Esophagus squamous epithelium (tissue), 5 donors: Measurements from ENCODE around the gene TAPBPL. TPM values are rescaled to one million over a fixed set of nuclear protein-coding genes. Genes with fewer than 3 reads are reported as not detected.
"Not testable (repeated sequence)": the region's sequence is repeated elsewhere in the genome, so short reads cannot be mapped to it uniquely, and the experiment has no call there.

ENCODE experiments used
- DNase-seq: peaks from one replicate; lab custom pipeline; 2025; lab: John Stamatoyannopoulos, UW
- H3K27ac ChIP-seq, 4 donors: fragments of 200-600 bp; sonication (generic); one replicate each; pipeline ENCODE4 v1.5.1; 2016 to 2019; ENCODE audit warnings: mild to moderate bottlenecking in 1 of 4
- H3K27me3 ChIP-seq, 4 donors: fragments of 200-600 bp; sonication (generic); 1 replicate in 3 of 4; 2 replicates in 1 of 4; pipeline versions ENCODE4 v1.5.1 to v1.6.0; 2017 to 2021; ENCODE audit warnings: antibody characterized with exemption in 1 of 4
- H3K36me3 ChIP-seq, 3 donors: fragments of 200-600 bp; sonication (generic); one replicate each; pipeline ENCODE4 v1.5.1; 2016 to 2019
- H3K4me1 ChIP-seq, 3 donors: fragments of 200-600 bp; sonication (generic); one replicate each; pipeline ENCODE4 v1.5.1; 2017 to 2019
- H3K4me3 ChIP-seq, 4 donors: fragments of 200-600 bp; sonication (generic); 1 replicate in 3 of 4; 2 replicates in 1 of 4; pipeline ENCODE4 v1.5.1; 2016 to 2019; ENCODE audit warnings: mild to moderate bottlenecking in 2 of 4, moderate library complexity in 1 of 4
- H3K9me3 ChIP-seq, 3 donors: fragments of 200-600 bp; sonication (generic); one replicate each; pipeline ENCODE4 v1.5.1; 2016 to 2019
- CTCF ChIP-seq, 6 experiments: fragments of 450-650 bp in 4 of 6; fragments of 200-600 bp in 2 of 6; sonication (generic) in 2 of 6; IDR thresholded peaks; one replicate each; pipeline ENCODE4 v1.5.1; 2016 to 2019; ENCODE audit warnings: antibody characterized with exemption in 6 of 6, mild to moderate bottlenecking in 4 of 6, moderate library complexity in 4 of 6
- POLR2A ChIP-seq, 4 donors: fragments of 450-650 bp; IDR thresholded peaks; one replicate each; pipeline ENCODE4 v1.6.1; 2017; ENCODE audit warnings: antibody characterized with exemption in 4 of 4, mild to moderate bottlenecking in 4 of 4, moderate library complexity in 3 of 4
- WGBS, 2 donors: methylation state at CpG; one replicate each; pipeline ENCODE4 v1.1.5; 2018; 5-methylcytosine and 5-hydroxymethylcytosine counted together
- intact Hi-C: fragments of 100-400 bp; cut with DNase I; formaldehyde crosslinking; loops from one replicate; pipeline ENCODE4 v1.15.0; 2022
- total RNA-seq, 4 donors: library from RNA; depleted of rRNA; stranded (reverse); fragments of >200 nt; gene quantifications; one replicate each; pipeline ENCODE4 v1.1.0, GENCODE V29; 2016
- donor health status: DM: yes; HTN: yes; CAD: no.

Gene TAPBPL
- total RNA-seq, 4 donors from 2014 or later, result 7.7 to 25.6 (median 18.2) TPM

DNA sequence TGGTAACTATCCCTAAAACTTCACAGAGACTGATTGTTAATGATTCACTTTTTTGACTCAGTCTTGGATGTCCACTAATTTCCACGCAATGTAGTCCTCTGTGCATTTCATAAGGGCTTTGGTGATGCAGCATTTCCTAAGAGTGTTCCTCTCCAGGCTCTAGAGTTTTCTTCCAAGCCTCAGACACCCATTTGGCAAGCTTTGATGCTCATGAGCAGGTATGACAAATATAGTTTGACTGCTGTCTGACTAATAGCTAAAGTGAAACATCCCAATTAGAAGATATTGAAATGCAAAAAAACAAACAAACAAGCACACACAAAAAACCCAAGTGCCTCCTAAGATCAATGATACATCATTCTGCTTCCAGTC is 20.1 kb downstream of the TAPBPL start:
- 47 to 53% methylated on average over 1 of the region's 1 CpG for WGBS, 2 donors
- H3K4me1 ChIP-seq, result peaks cover 6 to 48% (median 23%) of the 10 kb centered on the region in 3 donors
- DNase-seq, result no peak
- intact Hi-C loops, result loop anchor here (10.0 kb wide), 1 partner anchor 63 kb away; the partner anchor contains the start of gene GAPDH
- no peaks in the 10 kb centered on the region for H3K27me3 ChIP-seq
- no peak overlapping the region for H3K4me3 ChIP-seq
- no peaks in the 10 kb centered on the region for H3K36me3 ChIP-seq
- no peak overlapping the region for H3K27ac ChIP-seq
- TF ChIP-seq POLR2A (IDR thresholded peaks at IDR 0.05) (no peak), CTCF (IDR thresholded peaks at IDR 0.05) (no peak)
- H3K9me3 ChIP-seq, result no peaks in the 10 kb centered on the region

DNA sequence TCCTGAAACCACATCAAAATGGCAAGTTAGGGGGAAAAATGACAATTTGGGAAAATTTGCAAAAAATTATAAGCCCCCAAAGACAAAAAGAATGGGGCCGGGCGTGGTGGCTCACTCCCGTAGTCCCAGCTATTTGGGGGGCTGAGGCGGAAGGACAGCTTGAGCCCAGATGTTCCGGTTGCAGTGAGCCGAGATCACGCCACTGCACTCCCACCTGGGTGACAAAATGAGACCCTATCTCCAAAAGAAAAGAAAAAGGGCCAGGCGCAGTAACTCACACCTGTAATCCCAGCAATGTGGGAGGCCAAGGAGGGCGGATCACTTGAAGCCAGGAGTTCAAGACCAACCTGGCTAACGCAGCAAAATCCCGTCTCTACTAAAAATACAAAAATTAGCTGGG is 20.6 kb downstream of the TAPBPL start:
- Histone ChIP-seq H3K4me3 (no peak overlapping the region), H3K36me3 (no peaks in the 10 kb centered on the region), H3K4me1 (peaks cover 6 to 43% (median 23%) of the 10 kb centered on the region in 3 donors), H3K27me3 (no peaks in the 10 kb centered on the region), H3K9me3 (no peaks in the 10 kb centered on the region), H3K27ac (no peak overlapping the region)
- 88% methylated on average over 11 of the region's 11 CpGs for WGBS, 2 donors
- intact Hi-C loops, result loop anchor here (10.0 kb wide), 1 partner anchor 62 kb away; the partner anchor contains the start of gene GAPDH
- DNase-seq, result no peak
- TF ChIP-seq CTCF (IDR thresholded peaks at IDR 0.05), result no peak
- no peak for TF ChIP-seq POLR2A (IDR thresholded peaks at IDR 0.05)

- H3K27ac ChIP-seq, H3K9me3 ChIP-seq, H3K36me3 ChIP-seq, H3K27me3 ChIP-seq, DNase-seq, H3K4me3 ChIP-seq: not testable (repeated sequence)
- intact Hi-C loops, result loop anchor here (10.0 kb wide), 1 partner anchor 59 kb away; the partner anchor contains the start of gene GAPDH
- H3K4me1 ChIP-seq, result peaks cover 4 to 14% (median 6%) of the 10 kb centered on the region in 3 donors
- 85 to 95% methylated on average over 2 to 5 of the region's 48 CpGs for WGBS, 2 donors
These were observed 23.6 kb downstream of the TAPBPL start for GRCh38 chr12:6475233-6475975.

DNA sequence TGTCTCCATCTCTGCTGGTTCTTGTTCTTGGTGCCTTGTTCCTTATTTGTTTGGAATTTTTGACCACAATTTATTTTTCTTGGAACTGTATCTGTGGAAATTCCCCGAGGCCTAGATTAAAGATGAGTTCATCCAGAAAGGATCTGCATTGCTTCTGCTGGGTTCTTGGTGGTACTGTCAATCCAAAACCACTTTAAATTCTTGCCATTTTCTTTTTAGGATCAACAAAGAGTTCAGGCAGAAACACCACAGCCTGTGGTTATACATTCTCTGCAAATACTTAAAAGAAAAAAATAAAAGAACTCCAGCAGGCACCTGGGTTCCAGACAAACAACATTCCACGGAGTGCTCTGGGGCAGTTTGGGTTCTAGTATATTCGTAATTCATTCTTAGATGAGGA is 24.6 kb downstream of the TAPBPL start:
- Histone ChIP-seq H3K36me3 (no peaks in the 10 kb centered on the region), H3K27ac (no peak overlapping the region), H3K27me3 (no peaks in the 10 kb centered on the region), H3K4me1 (peaks cover 0 to 9% (median under 1%) of the 10 kb centered on the region in 3 donors), H3K9me3 (no peaks in the 10 kb centered on the region), H3K4me3 (no peak overlapping the region)
- DNase-seq, result no peak
- intact Hi-C loops, result loop anchor here (10.0 kb wide), 1 partner anchor 58 kb away; the partner anchor contains the start of gene GAPDH
- WGBS, 2 donors, result 12 to 37% methylated on average over 3 of the region's 3 CpGs
- no peak for TF ChIP-seq CTCF (IDR thresholded peaks at IDR 0.05)
- TF ChIP-seq POLR2A (IDR thresholded peaks at IDR 0.05), result no peak

DNA sequence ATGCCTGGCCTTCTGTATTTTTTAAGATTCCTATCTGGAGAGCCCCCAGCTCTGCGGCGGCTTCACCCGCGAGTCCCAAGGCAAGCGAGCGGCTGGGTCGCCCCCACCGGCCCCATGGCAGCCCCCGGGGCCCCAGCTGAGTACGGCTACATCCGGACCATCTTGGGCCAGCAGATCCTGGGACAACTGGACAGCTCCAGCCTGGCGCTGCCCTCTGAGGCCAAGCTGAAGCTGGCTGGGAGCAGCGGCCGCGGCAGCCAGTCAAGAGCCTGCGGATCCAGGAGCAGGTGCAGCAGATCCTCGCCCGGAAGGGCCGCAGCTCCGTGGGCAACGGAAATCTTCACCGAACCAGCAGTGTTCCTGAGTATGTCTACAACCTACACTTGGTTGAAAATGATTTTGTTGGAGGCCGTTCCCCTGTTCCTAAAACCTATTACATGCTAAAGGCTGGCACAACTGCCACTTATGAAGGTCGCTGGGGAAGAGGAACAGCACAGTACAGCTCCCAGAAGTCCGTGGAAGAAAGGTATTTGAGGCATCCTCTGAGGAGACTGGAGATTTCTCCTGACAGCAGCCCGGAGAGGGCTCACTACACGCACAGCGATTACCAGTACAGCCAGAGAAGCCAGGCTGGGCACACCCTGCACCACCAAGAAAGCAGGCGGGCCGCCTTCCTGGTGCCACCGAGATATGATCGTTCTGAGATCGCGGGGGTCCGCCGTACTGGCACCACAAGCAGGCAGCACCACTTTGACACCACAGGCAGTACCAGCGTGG is 25.9 kb downstream of the TAPBPL start:
- H3K4me3 ChIP-seq, H3K36me3 ChIP-seq, H3K9me3 ChIP-seq, H3K4me1 ChIP-seq, H3K27ac ChIP-seq, DNase-seq, H3K27me3 ChIP-seq: not testable (repeated sequence)
- WGBS, 2 donors, result 79 to 90% methylated on average over 8 to 20 of the region's 37 CpGs
- intact Hi-C loops, result loop anchor here (10.0 kb wide), 1 partner anchor 57 kb away; the partner anchor contains the start of gene GAPDH

GRCh38 chr12:6478416-6478815 is 26.6 kb downstream of the TAPBPL start:
- intact Hi-C loops, result loop anchor here (10.0 kb wide), 1 partner anchor 56 kb away; the partner anchor contains the start of gene GAPDH
- 96 to 100% methylated on average over 2 to 4 of the region's 20 CpGs for WGBS, 2 donors
- Histone ChIP-seq H3K9me3 (no peaks in the 10 kb centered on the region), H3K27me3 (no peaks in the 10 kb centered on the region), H3K4me1 (peaks cover 0 to 7% (median 0%) of the 10 kb centered on the region in 3 donors), H3K27ac (no peak overlapping the region), H3K36me3 (no peaks in the 10 kb centered on the region), H3K4me3 (no peak overlapping the region)
- TF ChIP-seq CTCF (IDR thresholded peaks at IDR 0.05), result no peak
- TF ChIP-seq POLR2A (IDR thresholded peaks at IDR 0.05), result no peak
- no peak for DNase-seq
